ENCODE data around the gene ZNF462. TPM values are rescaled to one million over a fixed set of nuclear protein-coding genes. Genes with fewer than 3 reads are reported as not detected.

The ZNF462 gene
- total and polyA plus RNA-seq, 5 donors: 5.2 to 34.6 (median 30.7) TPM

DNA sequence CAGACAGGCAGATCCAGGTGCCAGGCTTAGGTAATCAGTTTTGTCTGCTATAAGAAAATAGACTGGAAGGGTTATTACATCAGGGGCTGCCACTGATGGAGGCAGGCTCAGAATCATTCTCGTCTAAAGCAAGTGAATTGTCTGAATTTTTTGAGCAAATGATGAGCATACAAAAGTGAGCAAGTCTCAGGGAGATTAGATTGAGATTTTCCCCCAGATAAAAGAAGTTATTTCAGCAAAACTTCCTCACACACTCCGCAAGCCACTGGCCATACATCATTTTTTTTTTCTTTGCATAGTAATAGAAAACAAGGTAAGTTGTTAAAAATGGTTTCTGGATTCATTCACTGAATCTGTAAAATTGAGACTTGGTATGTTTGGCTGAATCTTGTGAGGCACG is 52.9 kb downstream of the ZNF462 start:
- Histone ChIP-seq H3K27me3 (ENCODE audit: control insufficient read depth, insufficient read depth) (no peaks in the 10 kb centered on the region), H3K4me1 (ENCODE audit: control insufficient read depth, insufficient read depth, low read length) (peaks cover 7% of the 10 kb centered on the region), H3K4me3 (ENCODE audit: low read length) (no peak overlapping the region), H3K9me3 (ENCODE audit: control insufficient read depth, low read length) (no peaks in the 10 kb centered on the region), H3K27ac (ENCODE audit: low read length) (no peak overlapping the region)
- intact Hi-C loops (cut with DNase I): loop anchor here in 1 of 4 donors (10.0 kb wide), 1 partner anchor 51 kb away; the partner anchor contains the start of gene ZNF462
- DNase-seq (no peak), ATAC-seq (no peak)
- 82% methylated on average over 3 of the region's 3 CpGs for WGBS

DNA sequence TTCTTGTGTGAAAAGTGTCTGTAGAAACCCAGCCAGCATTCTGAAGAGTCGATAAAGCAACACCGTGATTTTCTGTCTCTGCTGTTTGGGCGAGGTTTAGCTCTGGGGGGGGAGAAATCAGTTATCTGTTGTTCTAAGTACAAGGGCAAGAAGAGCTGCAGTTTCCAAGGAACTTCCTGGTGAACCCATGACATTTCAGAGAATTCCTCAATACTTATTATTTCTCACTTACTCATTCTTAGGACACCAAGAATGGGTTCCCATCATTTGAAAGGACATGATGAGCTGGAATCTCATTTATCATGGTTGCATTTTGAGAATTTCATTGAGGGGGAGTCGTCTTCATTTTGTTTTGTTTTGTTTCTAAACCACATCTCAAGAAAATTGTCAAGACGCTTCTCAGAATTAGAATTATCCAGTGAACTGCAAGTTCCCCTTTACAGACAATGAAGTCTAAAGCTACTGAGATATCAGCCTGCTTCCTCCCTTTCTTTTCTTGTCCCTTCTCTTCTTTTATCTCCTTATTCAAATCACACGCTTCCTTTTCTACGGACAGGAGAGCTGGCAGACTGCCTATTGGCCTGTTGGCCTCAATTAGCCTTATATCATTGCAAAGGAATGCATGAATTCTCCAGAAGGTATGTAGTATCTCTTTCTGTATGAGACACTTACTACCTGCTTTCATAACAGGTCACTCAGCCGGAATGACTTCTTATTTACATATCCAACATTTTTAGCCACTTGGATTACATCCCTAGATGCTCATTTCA is 53.7 kb downstream of the ZNF462 start:
- intact Hi-C loops (cut with DNase I): loop anchor here in 1 of 4 donors (10.0 kb wide), 1 partner anchor 52 kb away; the partner anchor contains the start of gene ZNF462
- peak in 2 of 3 donors; percentile 42 to 80 for DNase-seq
- peaks cover 7% of the 10 kb centered on the region for H3K4me1 ChIP-seq (ENCODE audit: control insufficient read depth, insufficient read depth, low read length)

DNA sequence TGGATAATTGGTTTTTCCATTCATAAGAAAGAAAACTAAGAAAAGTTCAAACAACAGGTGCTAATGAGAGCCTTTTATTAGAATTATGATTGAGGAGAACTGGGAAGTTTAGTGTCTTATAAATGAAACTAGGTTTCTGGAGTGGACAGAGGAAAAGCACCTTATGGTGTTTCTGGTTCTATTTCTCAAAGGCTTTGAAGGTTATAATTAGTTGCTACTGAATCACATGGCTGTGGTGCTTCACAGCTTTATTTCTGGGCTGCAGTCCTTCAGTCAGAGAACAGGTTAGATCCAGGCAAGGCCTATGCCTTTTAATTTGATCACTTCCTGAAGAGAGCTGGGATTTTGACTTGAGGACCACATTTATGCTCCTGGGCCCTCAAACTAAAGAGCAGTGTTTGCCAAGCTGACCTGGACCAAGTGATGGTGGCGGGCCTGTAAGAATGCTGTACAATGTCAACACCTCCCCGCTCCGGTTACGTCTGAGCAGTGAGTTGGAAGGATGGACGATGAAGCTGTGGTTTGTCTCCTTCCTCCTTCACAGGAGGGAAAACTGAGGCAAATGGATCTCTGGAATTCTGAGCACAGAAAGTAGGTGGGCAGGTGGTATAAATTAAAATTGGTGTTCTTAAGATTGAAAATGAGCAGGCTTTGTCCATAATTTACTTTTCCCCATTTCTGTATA is 56.0 kb downstream of the ZNF462 start:
- no peak overlapping the region for H3K4me3 ChIP-seq (ENCODE audit: low read length)
- H3K27ac ChIP-seq (ENCODE audit: low read length): peak overlapping the region; percentile 94
- H3K9me3 ChIP-seq (ENCODE audit: control insufficient read depth, low read length): no peaks in the 10 kb centered on the region
- ATAC-seq (no peak), DNase-seq (no peak)
- peaks cover 7% of the 10 kb centered on the region for H3K4me1 ChIP-seq (ENCODE audit: control insufficient read depth, insufficient read depth, low read length)
- intact Hi-C loops (cut with DNase I): loop anchor here in 1 of 4 donors (10.0 kb wide), 1 partner anchor 54 kb away; the partner anchor contains the start of gene ZNF462
- WGBS: 72% methylated on average over 5 of the region's 5 CpGs
- H3K27me3 ChIP-seq (ENCODE audit: control insufficient read depth, insufficient read depth): no peaks in the 10 kb centered on the region

More for the DNA sequence above, 53.7 kb downstream of the ZNF462 start:
- no peaks in the 10 kb centered on the region for H3K9me3 ChIP-seq (ENCODE audit: control insufficient read depth, low read length)
- peak in 1 of 2 donors; percentile 25 for ATAC-seq
- peak overlapping the region; percentile 42 for H3K27ac ChIP-seq (ENCODE audit: low read length)
- no peaks in the 10 kb centered on the region for H3K27me3 ChIP-seq (ENCODE audit: control insufficient read depth, insufficient read depth)
- WGBS: 25% methylated on average over 8 of the region's 8 CpGs
- H3K4me3 ChIP-seq (ENCODE audit: low read length): no peak overlapping the region

DNA sequence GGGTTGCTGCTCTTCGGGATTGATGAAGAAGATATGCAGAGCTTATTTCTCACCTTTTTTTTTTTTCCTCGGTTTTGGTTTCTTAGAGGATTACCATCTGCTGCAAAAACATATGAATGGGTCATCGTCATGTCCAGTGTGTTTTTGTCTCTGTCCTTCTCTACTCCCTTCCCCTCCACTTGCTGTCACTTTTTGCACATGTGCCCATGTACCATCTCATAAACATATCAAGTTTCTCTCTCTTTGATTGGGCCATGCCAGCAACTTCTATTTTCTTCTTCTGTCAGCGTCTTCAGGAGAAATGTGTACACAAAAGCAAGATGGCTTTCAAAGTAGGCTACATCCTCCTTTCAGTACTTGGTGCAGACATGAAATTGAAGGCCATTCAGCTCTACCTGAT is 57.1 kb downstream of the ZNF462 start:
- H3K4me3 ChIP-seq (ENCODE audit: low read length): no peak overlapping the region
- WGBS: 87% methylated on average over 4 of the region's 4 CpGs
- no peaks in the 10 kb centered on the region for H3K9me3 ChIP-seq (ENCODE audit: control insufficient read depth, low read length)
- DNase-seq (no peak), ATAC-seq (no peak)
- H3K4me1 ChIP-seq (ENCODE audit: control insufficient read depth, insufficient read depth, low read length): peaks cover 7% of the 10 kb centered on the region
- intact Hi-C loops (cut with DNase I): loop anchor here in 1 of 4 donors (10.0 kb wide), 1 partner anchor 55 kb away; the partner anchor contains the start of gene ZNF462
- no peaks in the 10 kb centered on the region for H3K27me3 ChIP-seq (ENCODE audit: control insufficient read depth, insufficient read depth)
- H3K27ac ChIP-seq (ENCODE audit: low read length): peak overlapping the region; percentile 97

DNA sequence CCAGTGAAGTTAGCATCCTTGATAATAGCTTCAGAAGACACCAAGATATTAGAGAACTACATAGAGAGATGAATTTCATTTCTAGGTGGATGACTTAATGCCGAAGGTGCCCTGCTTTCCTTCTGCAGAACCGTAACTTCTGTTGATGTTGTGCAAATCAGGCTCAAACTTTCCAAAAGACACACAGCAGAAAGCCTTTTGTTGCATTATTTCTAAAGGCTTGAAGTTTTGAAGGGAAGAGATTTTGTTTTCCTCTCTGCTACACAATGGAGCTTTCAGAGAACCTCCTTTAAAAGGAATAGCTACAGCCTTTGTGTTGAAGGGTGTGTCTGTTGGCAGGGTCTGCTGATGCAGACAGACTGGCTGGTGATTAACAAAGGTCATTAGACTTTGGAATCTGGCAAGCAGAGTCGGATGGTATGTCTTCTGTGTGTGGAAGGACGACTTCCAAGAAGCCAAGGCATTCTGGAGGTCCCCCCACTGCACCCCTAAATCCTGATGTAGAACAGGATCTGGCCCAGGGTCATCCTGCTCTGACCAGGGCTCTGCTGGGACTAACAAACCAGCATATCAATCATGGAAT is 57.8 kb downstream of the ZNF462 start:
- DNase-seq (peak in 2 of 3 donors; percentile 50 to 62), ATAC-seq (peak; percentile 78 to 93)
- Histone ChIP-seq H3K4me3 (ENCODE audit: low read length) (no peak overlapping the region), H3K4me1 (ENCODE audit: control insufficient read depth, insufficient read depth, low read length) (peaks cover 7% of the 10 kb centered on the region), H3K27ac (ENCODE audit: low read length) (peak overlapping the region; percentile 80), H3K27me3 (ENCODE audit: control insufficient read depth, insufficient read depth) (no peaks in the 10 kb centered on the region), H3K9me3 (ENCODE audit: control insufficient read depth, low read length) (no peaks in the 10 kb centered on the region)
- intact Hi-C loops (cut with DNase I): loop anchor here in 1 of 4 donors (10.0 kb wide), 1 partner anchor 56 kb away; the partner anchor contains the start of gene ZNF462
- WGBS: 35% methylated on average over 4 of the region's 4 CpGs

DNA sequence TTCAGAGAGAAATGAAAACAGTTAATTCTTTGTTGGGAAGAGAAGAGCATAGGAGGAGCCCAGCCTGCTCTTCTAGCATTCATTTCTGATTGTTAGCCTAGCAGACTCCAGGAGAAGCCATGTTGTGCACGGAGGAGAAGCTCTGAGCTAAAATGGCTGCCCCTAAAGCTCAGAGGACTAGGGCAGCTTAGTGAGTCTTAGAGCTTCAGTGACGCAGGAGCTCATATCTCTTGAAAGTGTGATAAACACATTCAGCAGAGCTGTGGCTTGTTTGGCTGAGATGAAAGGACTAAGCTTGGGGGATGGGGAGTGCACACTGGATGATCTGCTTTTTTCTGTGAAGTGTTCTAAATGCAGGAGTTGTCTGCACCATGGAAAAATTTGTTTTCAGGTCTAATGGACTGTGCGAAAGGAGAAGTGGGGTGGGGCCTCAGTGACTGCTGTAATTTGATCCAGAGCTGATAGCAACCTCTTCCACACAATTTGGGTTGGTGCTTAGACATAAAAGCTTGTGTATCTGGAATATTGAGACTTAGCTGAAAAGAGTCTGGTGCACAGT is 58.5 kb downstream of the ZNF462 start:
- 22% methylated on average over 3 of the region's 3 CpGs for WGBS
- DNase-seq: peak; percentile 41 to 65 (median 41)
- peaks cover 4% of the 10 kb centered on the region for H3K4me1 ChIP-seq (ENCODE audit: control insufficient read depth, insufficient read depth, low read length)
- H3K27me3 ChIP-seq (ENCODE audit: control insufficient read depth, insufficient read depth): no peaks in the 10 kb centered on the region
- intact Hi-C loops (cut with DNase I): loop anchor here in 1 of 4 donors (10.0 kb wide), 1 partner anchor 57 kb away; the partner anchor contains the start of gene ZNF462
- H3K4me3 ChIP-seq (ENCODE audit: low read length): peak overlapping the region; percentile 34
- peak; percentile 94 to 95 for ATAC-seq
- no peaks in the 10 kb centered on the region for H3K9me3 ChIP-seq (ENCODE audit: control insufficient read depth, low read length)
- H3K27ac ChIP-seq (ENCODE audit: low read length): peak overlapping the region; percentile 80

DNA sequence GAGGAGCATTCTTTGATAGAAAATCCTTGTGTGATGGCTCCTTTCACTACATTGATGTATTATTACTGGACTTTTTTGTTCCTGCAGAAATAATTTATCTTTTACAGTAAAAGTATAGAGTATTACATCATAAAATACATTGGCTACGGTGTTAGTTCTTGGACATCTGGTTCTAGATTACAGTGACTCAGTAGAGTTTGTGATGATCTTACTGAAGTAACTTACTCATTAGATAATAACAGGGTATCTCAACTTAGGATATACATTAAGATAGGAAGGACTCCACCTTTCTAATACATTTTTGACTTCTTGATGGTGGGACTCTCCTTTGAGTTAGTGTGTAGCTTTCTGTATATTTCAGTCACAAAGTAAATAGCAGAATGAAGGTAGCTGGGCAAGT is 59.1 kb downstream of the ZNF462 start:
- Histone ChIP-seq H3K4me3 (ENCODE audit: low read length) (peak overlapping the region; percentile 34), H3K9me3 (ENCODE audit: control insufficient read depth, low read length) (no peaks in the 10 kb centered on the region), H3K27me3 (ENCODE audit: control insufficient read depth, insufficient read depth) (no peaks in the 10 kb centered on the region), H3K4me1 (ENCODE audit: control insufficient read depth, insufficient read depth, low read length) (peaks cover 4% of the 10 kb centered on the region), H3K27ac (ENCODE audit: low read length) (peak overlapping the region; percentile 80)
- 49% methylated on average over 1 of the region's 1 CpG for WGBS
- ATAC-seq (no peak), DNase-seq (no peak)
- intact Hi-C loops (cut with DNase I): loop anchor here in 1 of 4 donors (10.0 kb wide), 1 partner anchor 57 kb away; the partner anchor contains the start of gene ZNF462

DNA sequence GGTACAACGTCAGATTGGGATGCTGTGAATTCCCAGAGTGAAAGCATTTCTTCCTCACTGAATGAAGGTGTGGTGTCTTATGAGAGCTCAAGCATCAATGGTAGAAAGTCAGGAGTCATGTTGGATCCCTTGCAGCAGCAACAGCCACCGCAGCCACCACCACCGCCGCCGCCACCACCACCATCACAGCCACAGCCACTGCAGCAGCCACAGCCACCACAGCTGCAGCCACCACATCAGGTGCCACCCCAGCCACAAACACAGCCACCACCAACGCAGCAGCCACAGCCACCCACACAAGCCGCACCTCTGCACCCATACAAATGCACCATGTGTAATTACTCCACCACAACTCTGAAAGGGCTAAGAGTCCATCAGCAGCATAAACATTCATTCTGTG is 62.4 kb downstream of the ZNF462 start:
- Histone ChIP-seq H3K4me3 (ENCODE audit: low read length) (no peak overlapping the region), H3K9me3 (ENCODE audit: control insufficient read depth, low read length) (no peaks in the 10 kb centered on the region), H3K27ac (ENCODE audit: low read length) (no peak overlapping the region), H3K4me1 (ENCODE audit: control insufficient read depth, insufficient read depth, low read length) (peaks cover 9% of the 10 kb centered on the region), H3K27me3 (ENCODE audit: control insufficient read depth, insufficient read depth) (no peaks in the 10 kb centered on the region)
- 94% methylated on average over 7 of the region's 7 CpGs for WGBS
- DNase-seq (peak in 1 of 3 donors; percentile 38), ATAC-seq (no peak)
- intact Hi-C loops (cut with DNase I): loop anchor here in 3 of 4 donors (5.0 to 10.0 kb wide), 2 partner anchors 61 to 63 kb away; partner anchors contain the start of gene ZNF462 (in 3 of the 3)

DNA sequence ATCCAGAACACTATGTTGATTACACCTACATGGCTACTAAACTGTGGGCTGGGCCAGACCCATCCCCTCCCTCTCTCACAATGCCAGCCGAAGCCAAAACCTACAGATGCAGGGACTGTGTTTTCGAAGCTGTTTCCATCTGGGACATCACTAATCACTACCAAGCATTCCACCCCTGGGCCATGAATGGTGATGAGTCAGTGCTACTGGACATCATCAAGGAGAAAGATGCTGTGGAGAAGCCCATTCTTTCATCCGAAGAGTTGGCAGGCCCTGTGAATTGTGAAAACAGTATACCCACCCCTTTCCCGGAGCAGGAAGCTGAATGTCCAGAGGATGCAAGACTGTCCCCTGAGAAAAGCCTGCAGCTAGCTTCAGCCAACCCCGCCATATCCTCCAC is 65.0 kb downstream of the ZNF462 start:
- Histone ChIP-seq H3K27me3 (ENCODE audit: control insufficient read depth, insufficient read depth) (no peaks in the 10 kb centered on the region), H3K9me3 (ENCODE audit: control insufficient read depth, low read length) (no peaks in the 10 kb centered on the region), H3K4me3 (ENCODE audit: low read length) (no peak overlapping the region), H3K27ac (ENCODE audit: low read length) (no peak overlapping the region), H3K4me1 (ENCODE audit: control insufficient read depth, insufficient read depth, low read length) (peaks cover 9% of the 10 kb centered on the region)
- ATAC-seq: no peak
- intact Hi-C loops (cut with DNase I): loop anchor here in 3 of 4 donors (5.0 to 10.0 kb wide), 2 partner anchors 63 to 66 kb away; partner anchors contain the start of gene ZNF462 (in 3 of the 3)
- whole genome bisulfite sequencing: 82% methylated on average over 5 of the region's 5 CpGs
- DNase-seq: no peak

DNA sequence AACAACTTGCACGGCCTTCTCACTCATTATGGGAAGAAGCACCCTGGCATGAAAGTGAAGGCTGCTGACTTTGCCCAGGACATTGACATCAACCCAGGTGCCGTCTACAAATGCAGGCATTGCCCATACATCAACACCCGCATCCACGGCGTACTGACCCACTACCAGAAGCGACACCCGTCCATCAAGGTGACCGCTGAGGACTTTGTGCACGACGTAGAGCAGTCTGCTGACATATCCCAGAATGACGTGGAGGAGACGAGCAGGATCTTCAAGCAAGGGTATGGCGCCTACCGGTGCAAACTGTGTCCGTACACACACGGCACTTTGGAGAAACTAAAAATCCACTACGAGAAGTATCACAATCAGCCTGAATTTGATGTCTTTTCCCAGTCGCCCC is 65.4 kb downstream of the ZNF462 start:
- intact Hi-C loops (cut with DNase I): loop anchor here in 3 of 4 donors (5.0 to 10.0 kb wide), 2 partner anchors 64 to 66 kb away; partner anchors contain the start of gene ZNF462 (in 3 of the 3)
- DNase-seq (peak in 1 of 3 donors; percentile 43), ATAC-seq (no peak)
- no peak overlapping the region for H3K4me3 ChIP-seq (ENCODE audit: low read length)
- no peaks in the 10 kb centered on the region for H3K27me3 ChIP-seq (ENCODE audit: control insufficient read depth, insufficient read depth)
- H3K4me1 ChIP-seq (ENCODE audit: control insufficient read depth, insufficient read depth, low read length): peaks cover 9% of the 10 kb centered on the region
- no peaks in the 10 kb centered on the region for H3K9me3 ChIP-seq (ENCODE audit: control insufficient read depth, low read length)
- 97% methylated on average over 18 of the region's 18 CpGs for WGBS
- no peak overlapping the region for H3K27ac ChIP-seq (ENCODE audit: low read length)
